HG03139 (cell line): ENCODE results near the gene KIRREL3.

Source experiments
- ATAC-seq: cut with Tn5 transposase; IDR thresholded peaks from one replicate; pipeline ENCODE4 v1.9.1; 2021; ENCODE audit not compliant: unreplicated experiment

Gene KIRREL3

GRCh38 chr11:126747315-126747714, 253.3 kb downstream of the KIRREL3 start:
- no peak for ATAC-seq

- ATAC-seq = no peak
Measured at GRCh38 chr11:126746443-126746842, 254.1 kb downstream of the KIRREL3 start.

GRCh38 chr11:126744699-126745098, 255.9 kb downstream of the KIRREL3 start:
- no peak for ATAC-seq

GRCh38 chr11:126743628-126744027, 256.9 kb downstream of the KIRREL3 start:
- ATAC-seq = no peak

- no peak for ATAC-seq
Measured at GRCh38 chr11:126742582-126742981, 258.0 kb downstream of the KIRREL3 start.

- no peak for ATAC-seq
Measured at GRCh38 chr11:126740846-126741245, 259.7 kb downstream of the KIRREL3 start.

GRCh38 chr11:126739499-126740145, 260.9 kb downstream of the KIRREL3 start:
- ATAC-seq = no peak

- ATAC-seq = no peak
Measured at GRCh38 chr11:126738295-126739031, 262.1 kb downstream of the KIRREL3 start.

- ATAC-seq = no peak
Measured at GRCh38 chr11:126736682-126737572, 263.6 kb downstream of the KIRREL3 start.

GRCh38 chr11:126734752-126735151, 265.8 kb downstream of the KIRREL3 start:
- ATAC-seq = no peak

GRCh38 chr11:126733685-126734084, 266.9 kb downstream of the KIRREL3 start:
- ATAC-seq = no peak

- peak; percentile 46 for ATAC-seq
Measured at GRCh38 chr11:126732981-126733380, 267.6 kb downstream of the KIRREL3 start.

- ATAC-seq = no peak
Measured at GRCh38 chr11:126731576-126732142, 268.9 kb downstream of the KIRREL3 start.

- ATAC-seq = no peak
Measured at GRCh38 chr11:126727381-126727780, 273.2 kb downstream of the KIRREL3 start.

- ATAC-seq = no peak
Measured at GRCh38 chr11:126725521-126725920, 275.0 kb downstream of the KIRREL3 start.

- no peak for ATAC-seq
Measured at GRCh38 chr11:126725043-126725442, 275.5 kb downstream of the KIRREL3 start.

- no peak for ATAC-seq
Measured at GRCh38 chr11:126723665-126724045, 276.9 kb downstream of the KIRREL3 start.

- ATAC-seq = no peak
Measured at GRCh38 chr11:126722956-126723664, 277.5 kb downstream of the KIRREL3 start.

- ATAC-seq = no peak
Measured at GRCh38 chr11:126722006-126722736, 278.4 kb downstream of the KIRREL3 start.
